Measurements from ENCODE around the gene PARD3B.
A peak's percentile ranks its signal among the peaks of the same experiment; 100 is the strongest.

Gene PARD3B

DNA sequence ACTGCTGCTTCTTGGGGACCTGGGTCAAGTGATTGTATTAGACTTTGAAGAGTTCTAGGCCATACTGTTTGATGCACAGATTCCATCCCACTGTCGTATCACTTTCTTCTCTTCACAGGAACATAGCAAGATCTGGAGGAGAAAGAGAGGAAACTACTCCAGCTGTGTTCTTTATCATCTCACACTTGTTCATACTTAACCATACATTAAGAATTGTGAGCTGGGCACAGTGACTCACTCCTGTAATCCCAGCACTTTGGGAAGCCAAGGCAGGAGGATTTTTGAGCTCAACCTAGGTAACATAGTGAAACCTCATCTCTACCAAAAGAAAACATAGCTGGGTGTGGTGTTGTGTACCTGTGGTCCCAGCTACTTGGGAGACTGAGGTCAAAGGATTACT, 111.7 kb downstream of the PARD3B start:
- FAIRE-seq, result no peak

DNA sequence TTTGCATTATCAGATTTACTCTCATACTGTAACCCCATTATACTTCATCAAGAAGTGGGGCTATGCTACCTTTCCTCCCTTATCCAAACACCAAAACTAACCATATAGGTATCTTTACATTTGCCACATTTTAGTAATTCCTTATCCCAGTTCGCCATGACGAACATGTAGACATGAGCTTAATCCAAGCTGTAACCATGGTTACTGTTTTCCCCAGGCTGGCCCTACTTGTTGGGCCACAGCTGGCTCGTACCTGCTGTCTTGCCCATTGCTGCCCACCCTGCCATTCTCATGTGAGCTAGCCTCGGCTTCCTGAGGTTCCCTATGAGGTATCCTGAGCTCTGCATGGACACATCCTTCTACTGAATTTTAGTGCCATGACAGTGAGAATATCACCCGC, 117.7 kb downstream of the PARD3B start:
- FAIRE-seq, result no peak

DNA sequence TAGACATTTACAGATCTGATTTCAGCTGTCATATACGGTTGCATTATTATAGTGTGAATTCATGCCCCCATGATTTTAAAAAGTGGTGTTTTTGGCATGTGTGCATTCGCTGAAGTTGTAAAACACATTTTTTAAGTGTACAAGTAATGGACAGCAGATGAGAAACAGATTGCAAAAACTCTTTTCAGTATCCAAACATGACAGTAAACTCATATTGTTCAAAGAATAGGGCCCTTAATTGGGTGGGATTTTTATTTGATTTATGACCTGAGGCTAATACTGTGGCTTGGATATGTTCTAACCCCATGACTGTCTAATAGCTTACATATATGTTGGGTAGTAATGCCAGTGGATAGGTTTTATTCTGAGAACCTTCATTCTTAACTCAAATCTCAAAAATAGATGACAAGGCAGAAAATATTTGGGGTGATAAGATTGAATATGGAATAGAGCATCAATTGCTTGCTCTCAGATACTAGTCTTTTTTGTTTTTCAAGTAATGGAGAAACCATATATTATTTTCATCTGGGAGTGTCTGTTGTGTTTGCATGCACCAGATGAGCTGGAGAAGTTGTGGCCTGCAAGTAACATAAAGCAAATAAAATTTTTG, 118.6 kb downstream of the PARD3B start:
- FAIRE-seq, result peak; percentile 17

DNA sequence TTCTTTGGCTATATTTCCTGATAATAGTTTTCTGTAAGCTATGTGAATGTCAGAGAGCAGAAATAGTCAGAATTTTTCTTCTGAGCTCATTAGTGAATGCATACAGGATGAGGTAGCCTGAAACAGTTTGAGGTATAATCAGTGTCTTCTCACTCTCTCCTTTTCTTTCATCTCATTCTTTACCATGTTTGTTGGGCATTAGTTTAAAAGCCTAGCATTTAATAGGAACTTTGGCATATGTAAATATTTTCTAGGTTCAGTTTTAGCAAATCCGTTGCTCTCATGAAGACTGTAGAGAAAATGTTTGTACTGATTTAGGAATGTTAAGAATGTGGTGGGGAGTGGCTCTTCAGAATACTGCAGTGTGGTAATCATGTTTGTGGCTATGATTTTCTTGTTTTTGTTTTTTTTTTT, 119.4 kb downstream of the PARD3B start:
- FAIRE-seq, result no peak

DNA sequence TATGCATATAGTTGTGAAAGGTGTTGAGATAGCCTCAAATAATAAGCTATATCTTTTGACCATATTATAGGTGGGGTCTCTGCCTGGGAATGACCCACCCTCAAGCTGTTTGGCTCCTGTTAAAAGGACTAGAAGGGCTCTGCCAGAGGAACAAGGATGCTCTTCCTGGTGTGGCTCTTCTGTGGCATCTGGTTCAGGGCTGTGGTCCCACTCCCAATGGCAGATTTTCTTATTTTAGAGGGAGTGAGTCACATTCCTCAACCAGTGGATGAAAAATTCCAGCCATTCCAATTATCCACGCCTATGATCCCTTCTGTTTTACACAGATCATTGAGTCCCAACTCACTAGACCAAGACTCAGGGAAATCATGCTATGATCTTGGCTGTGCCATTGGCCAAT, 119.9 kb downstream of the PARD3B start:
- FAIRE-seq, result no peak

DNA sequence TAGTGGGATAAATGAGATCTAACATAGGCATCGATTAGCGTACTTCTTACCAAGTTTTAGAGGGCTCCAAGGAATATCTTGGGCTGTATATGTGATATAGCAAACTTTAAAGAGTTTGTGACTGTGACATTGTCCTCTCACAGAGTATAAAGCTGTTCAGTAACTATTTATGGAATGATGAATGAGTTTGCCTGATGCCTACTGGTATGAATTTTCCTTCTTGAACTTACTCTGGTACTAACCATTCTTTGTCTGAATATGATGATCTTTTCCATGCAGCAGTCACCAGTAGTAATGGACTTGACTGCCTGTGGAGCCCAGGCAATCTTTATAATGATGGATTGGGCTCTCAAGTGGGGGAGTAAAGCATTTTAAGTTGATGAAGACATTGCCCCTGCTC, 120.5 kb downstream of the PARD3B start:
- no peak for FAIRE-seq

DNA sequence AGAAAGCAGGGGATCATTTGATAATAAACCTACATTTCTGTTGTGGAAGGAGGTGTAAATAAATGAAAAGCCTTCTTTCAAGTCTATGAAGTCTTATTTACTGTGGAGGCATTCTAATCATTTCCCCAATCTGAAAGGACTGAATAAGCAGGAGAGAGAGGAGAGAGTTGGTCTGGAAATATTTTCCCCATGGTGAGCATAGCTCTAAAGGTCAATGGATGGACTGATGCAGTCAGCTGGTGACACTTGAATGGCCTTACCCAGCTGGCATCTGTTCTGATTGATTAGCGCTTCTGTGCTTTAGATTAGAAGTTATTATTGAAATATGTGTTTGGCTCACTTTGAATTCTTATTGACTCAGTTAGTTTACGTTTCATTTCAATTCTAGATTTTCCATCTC, 122.7 kb downstream of the PARD3B start:
- no peak for FAIRE-seq

DNA sequence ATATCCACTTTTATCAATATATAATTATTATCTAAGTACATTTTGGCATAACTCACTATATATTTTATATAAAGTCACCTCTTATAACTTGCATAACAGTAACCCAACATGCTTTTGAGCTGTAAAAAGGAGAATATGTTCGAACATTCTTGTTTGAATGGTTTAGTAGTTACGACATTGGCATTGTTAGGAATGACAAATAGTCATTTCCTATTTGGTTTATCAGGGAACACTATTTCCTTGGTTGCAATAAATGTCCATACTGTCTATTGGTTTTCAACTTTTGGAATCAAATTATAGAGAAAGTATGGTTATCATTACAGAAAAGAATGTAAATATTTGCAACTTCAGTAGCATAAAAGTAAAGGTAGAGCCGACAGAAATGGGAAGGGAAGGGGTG, 124.1 kb downstream of the PARD3B start:
- no peak for FAIRE-seq

DNA sequence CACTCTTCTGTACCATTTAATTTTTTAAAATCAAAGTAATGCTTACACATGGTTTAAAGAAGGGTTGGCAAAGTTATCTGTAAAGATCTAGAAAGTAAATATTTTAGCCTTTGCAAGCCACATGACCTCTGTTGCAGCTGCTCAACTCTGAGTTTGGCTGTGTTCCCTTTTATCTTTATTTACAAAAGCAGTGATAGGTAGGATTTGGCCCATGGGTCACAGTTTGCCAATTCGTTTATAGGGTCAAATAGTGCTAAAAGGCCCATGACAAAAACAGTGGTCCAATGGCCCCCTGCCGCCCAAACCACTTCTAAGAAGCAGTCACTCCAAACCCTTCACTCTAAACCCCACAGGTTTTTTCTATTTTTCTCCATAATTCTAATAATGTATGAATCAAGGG, 124.8 kb downstream of the PARD3B start:
- peak; percentile 55 for FAIRE-seq

DNA sequence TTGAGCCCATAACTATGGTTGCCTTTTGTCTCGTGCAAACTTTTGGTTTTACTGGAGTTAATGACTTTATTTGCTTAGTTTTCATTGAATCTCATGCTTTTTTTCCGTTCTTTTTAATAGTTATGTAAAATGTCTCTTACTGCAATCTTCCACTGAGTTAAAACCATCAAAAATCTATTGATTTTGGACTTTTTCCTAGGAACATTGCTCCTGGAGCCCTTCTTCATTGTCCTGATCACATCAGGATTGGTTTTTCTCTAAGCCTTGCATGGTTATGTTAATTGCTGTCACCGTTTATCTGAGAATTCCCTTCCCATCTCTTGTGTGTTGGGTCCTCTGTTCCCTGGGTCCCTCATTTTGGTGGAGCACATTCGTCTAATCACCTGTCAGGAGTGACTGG, 125.5 kb downstream of the PARD3B start:
- no peak for FAIRE-seq

DNA sequence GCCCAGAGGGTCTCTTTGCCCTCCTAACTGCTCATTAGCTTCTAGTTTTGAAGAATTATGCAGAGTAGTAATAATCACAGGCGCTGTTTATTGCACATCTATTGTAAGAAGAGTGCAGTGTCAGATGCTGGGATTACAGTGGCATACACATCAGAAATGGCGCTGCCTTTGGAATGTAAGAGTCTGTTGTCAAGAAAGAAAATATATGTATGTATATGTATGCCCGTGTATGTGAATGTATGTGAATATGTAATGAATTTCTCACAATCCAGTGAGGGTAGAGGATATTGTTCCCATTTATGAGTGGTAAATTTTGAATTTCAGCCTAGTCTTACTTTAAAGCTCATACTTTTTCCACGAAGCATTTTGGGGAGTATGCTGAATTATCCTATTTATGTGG, 127.5 kb downstream of the PARD3B start:
- no peak for FAIRE-seq

DNA sequence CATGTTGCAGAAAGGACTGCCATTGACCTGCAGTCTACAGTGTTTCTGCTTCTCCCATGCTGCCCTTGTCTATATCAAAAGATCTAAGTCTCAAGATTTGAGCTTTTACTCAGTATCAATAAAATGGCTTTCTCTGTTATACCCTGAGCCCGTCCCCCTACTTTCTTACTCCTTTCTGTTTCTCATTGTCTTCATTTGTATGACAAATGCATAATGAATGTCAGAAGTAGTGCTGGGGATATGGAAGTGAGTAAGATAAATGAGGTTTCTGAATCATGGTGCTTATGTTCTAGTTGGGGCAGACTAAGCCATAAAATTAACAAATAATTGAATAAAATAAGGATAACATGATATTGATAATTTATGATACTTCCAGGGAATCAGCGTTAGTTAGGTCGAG, 128.6 kb downstream of the PARD3B start:
- FAIRE-seq, result no peak

DNA sequence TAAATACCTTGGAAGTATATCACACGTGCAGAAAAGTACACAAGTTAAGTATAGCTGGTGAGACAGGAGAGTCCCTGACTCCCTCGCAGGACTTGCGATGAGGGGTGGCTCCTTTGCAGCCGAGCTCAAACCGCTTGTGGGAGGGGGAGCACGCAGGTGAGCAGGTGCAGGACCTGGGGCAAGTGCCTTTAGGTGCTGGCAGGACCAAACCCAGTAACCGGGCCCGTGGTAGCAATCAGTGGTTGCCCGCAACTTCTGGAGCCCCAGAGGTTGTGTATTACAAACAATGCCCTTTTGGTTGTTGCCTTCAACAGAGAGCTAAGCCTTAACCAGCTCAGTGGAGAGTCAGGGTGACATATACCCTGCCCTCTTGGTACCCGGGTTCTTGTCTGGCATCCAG, 132.8 kb downstream of the PARD3B start:
- FAIRE-seq, result no peak

DNA sequence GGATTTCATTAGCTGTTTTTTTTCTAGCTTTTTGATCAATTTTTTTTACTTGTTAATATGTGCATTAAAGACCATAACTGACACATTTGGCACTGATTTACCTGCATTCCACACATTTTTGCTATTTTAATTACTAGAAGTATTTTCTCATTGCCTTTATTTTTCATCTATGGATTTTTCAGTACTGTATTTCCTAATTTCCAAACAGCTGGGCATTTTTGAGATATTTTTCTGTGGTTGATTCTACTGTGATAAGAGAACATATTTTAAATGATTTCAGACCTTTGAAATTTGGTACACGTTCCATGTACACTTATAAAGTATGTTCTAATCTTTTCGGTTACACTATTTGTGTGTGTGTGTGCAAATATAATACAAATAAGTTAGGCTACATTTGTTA, 135.3 kb downstream of the PARD3B start:
- no peak for FAIRE-seq

DNA sequence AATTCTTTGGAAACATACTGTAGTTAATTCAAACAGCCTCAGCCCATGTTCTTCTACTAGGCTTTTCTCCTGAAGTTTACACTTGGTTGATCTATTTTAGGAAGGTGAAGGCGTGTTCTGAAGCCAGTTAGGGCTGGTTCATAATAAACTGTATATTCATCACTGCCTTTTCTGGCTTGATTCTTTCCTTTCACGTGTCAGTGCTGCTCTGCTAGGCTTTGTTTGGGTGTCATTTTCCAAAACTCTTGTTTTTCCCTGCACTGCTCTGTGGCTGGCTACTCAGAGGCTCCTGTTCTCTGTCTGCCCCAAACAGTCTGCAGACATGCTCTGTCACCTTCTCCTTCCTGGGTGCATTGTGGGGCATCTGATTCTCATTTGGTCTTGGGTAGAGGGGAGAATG, 136.1 kb downstream of the PARD3B start:
- FAIRE-seq, result no peak

DNA sequence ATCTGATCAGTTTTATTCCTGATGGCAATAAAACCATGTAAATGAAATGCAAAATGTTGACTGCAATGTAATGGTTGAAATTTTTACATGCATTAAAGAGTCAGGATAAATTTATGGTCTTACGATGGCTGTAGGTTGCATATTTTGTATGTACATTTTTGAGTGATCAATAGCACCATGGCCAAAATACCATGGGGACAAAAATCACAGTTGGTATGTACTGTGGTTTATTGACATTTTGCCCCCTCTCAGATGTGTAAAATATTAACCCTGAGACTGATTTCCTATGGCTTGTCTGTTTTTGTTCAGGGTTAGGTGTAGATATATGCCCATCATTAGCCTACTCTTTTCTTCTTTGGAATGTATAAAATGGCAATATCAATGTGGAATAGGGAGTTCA, 138.1 kb downstream of the PARD3B start:
- no peak for FAIRE-seq

DNA sequence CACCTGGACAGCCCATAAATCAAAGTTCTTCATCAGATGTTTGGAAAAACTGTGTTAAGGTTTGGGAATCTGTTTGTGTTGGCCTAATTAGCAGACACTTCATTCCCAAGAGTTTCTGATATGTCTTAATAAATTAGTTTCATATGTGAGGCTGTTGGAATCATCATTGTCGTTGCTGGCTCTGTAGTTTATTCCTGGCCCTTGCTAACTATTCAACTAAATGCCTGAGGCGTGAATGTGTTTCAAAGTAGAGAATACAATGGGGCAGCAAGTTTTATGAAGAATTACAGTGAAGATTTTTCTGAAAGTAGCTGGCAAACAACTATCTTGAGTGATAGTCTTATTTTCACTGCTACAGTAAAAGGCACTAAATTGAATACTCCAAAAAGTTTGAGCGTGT, 141.1 kb downstream of the PARD3B start:
- FAIRE-seq, result no peak

DNA sequence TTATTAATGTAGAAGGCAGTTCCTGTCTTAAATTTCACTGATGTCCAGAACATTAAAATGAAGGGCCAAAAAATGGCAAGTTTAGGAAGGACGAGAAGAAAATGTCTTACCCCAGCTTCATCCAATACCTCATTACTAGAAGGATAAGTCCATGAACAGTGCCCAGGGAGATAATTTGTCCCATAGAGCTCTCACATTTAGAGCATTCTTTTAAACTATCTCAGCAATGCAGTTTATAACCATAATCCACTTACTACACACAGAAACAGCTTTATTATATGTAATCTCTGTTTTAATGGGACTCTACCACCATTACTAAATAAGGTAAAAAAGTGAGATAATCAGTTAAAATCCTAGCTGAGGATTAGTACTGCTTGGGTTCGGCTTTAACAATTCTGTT, 142.5 kb downstream of the PARD3B start:
- no peak for FAIRE-seq

DNA sequence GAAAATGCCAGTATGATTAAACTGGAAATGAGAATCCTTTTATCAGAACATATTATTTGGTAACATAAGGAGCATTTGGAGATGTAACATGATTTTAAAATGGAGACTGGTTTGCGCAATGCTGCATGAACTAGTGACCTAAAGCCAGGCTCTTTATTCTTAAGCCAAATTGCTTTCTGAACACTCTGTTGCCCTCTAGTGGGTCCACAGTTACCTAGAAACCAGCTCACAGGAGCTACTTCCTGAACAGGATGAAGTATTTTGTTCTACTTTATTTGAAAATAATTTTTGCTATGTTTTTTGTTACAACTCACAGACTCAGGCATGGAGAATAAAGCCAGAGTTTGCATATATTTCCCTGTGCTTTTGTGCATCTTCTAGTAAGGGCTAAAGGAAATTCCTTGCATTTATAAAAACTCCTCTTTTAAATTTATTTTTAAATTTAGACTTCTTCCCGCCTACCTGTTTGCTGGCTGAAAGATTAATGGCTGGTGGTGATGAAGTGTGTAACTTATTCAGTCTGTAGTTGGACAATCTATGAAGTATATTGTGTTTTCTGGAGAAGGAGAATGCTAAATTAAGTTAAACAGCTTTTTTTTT, 146.7 kb downstream of the PARD3B start:
- FAIRE-seq, result peak; percentile 98

DNA sequence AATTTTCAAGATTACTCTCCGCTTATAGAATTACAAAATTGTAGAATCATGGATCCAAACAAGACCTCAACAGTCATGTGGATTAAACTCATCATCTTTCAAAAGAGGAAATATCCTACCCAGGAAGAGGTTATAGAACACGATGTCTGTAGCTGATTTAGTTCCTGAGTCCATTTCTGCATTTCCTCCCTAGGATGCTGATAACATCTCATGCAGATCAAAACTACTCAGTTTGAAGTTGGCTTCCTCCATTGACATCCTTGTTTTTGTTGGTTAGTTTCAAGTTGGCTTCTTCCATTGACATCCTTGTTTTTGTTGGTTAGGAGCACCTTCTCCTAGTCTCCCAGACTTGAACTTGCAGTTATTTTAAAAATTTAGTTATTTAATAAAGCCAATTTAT, 147.5 kb downstream of the PARD3B start:
- peak; percentile 60 for FAIRE-seq

DNA sequence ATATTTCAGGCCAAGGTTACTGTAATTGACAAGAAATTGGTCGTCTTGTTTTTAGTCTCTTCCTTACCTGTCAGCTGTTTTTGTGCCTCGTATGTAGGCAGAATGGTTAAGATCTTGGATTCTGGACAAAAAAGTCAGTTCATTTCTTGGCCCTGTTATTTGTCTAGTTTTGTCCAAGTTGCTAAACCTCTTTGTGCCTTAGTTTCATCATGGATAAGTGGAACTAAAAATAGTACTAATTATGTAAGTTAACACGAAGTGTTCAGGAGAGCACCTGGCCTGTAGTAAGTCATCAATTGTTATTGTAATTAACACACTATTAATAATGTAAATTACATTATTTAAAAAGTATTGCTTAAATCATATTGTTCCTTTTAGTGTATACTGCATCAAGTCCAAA, 148.0 kb downstream of the PARD3B start:
- FAIRE-seq, result no peak

DNA sequence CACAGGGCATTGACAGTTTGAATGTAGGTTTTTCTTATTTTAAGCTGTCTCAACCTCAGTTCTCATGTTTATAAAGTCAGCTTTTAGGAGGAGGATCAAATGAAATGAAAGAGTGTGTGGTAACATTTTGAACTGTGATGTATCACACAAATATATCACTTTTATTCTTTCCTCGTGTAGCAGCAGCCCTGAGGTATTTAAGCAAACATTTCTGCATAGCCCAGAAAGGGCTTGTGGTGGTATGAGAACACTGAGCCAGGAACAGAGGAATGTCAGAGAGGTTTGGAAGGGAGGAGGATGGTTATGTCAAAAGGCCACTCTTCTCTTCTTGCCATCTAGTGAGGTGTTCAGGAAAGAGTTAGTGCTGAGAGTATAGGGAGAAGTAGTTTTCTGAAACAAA, 150.2 kb downstream of the PARD3B start:
- FAIRE-seq, result no peak

DNA sequence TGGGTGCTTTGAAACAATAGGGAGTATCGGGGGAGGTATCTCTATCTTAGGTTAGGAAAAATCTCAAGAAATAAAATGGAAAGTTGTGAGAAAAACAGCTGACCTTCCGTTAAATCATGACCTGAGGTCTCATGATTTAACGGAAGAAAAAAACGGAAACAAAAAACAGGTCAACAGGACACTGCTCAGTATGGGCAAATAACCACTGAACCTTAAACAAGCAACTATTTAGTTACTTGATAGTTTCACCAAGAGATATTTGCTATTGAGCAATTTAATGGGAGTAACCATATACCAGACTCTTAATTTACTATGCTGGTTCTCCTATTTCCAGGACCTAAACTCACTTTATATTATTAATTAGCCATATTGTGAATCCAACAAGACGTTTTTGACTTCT, 150.8 kb downstream of the PARD3B start:
- FAIRE-seq, result no peak

DNA sequence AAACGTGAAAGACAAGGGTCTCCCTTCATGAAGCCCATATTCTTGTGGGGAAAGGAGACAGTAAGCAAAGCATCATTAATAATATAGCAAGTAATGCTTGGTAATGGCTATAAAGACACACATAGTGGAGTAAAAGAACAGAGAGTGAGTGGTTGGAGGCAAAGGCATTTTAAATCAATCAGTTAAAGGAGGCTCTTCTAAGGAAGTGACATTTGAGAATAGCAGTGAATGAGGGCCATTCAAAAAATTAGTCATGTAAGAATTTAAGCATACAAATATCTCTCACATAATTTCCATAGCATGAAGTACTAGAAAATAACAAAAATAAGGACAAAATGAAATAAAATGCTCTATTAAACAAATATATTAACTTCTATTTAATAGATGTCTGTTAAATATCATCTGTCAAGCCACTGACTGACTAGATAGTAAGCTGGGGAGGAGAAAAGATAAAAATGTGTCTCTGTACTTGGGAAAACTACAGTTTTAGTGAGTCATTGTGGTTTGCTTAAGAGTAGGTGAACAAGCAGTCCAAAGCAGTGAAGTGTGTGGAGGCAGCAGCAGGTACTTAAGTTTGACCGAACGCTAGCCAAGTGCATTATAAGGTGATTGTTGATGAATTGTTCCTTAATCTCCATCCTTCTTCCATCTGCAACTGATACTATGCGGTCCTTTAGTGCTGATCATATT, 160.1 kb downstream of the PARD3B start:
- no peak for FAIRE-seq

DNA sequence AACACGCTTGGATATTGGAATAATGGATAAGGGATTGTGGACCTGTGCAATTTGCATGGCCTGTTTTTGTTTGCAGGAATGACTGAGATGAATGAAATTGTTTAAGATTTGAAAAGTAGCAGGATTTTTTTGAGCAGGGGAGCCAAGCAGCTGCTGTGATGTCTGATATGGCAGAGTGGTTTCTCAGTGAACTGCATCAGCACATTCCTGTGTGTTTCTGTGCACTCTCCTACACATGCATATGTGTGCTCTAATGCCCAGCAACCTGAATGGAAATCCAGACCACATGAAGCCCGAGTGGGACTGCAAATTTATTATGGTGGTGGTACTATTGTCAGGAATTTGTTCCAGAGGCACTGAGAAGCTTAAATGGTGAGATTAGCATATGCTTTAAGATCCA, 161.7 kb downstream of the PARD3B start:
- FAIRE-seq, result no peak

Measured in islet of Langerhans (tissue), 1 donor.